Measurements from ENCODE around the gene KIF7. TPM values are rescaled to one million over a fixed set of nuclear protein-coding genes. Genes with fewer than 3 reads are reported as not detected.

The KIF7 gene
- total RNA-seq, 3 donors from 2014 or later (not counting 1 experiment from before 2014, with no cell fraction given) = 0.93 to 3.6 (median 1.6) TPM

DNA sequence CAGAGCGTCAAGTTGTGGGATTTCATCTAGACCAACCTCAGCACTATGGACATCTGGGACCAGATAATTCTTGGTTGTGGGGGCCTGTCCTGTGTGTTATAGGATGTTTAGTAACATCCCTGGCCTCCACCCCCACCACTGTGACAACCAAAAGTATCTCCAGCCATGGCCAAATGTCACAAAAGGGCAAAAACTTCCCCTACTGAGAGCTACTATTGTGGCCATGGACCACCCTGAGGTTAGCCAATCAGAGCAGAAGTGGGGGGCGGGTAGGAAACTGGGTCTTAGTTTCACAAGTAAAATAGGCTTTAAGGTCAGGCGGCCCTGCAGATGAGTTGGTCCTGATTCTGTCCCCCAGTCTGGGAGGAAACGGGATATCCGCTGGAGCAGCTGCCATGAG is 25.4 kb downstream of the KIF7 start:
- Mint-ChIP-seq H3K4me3 (no peak overlapping the region), H3K36me3 (no peaks in the 10 kb centered on the region), H3K9me3 (no peaks in the 10 kb centered on the region), H3K4me1 (no peaks in the 10 kb centered on the region), H3K27me3 (ENCODE audit: low read depth in 2 of 2) (no peaks in the 10 kb centered on the region), H3K27ac (no peak overlapping the region)
- Histone ChIP-seq H3K36me3 (ENCODE audit: control insufficient read depth, insufficient read depth, low read length) (no peaks in the 10 kb centered on the region), H3K27ac (ENCODE audit: low read length) (no peak overlapping the region), H3K9me3 (ENCODE audit: control insufficient read depth, insufficient read depth, low read length) (no peaks in the 10 kb centered on the region), H3K4me1 (ENCODE audit: control insufficient read depth, insufficient read depth, low read length) (no peaks in the 10 kb centered on the region), H3K4me3 (ENCODE audit: low read length) (no peak overlapping the region), H3K27me3 (ENCODE audit: control insufficient read depth, insufficient read depth, low read length) (no peaks in the 10 kb centered on the region)
- TF ChIP-seq, protein P1, sequence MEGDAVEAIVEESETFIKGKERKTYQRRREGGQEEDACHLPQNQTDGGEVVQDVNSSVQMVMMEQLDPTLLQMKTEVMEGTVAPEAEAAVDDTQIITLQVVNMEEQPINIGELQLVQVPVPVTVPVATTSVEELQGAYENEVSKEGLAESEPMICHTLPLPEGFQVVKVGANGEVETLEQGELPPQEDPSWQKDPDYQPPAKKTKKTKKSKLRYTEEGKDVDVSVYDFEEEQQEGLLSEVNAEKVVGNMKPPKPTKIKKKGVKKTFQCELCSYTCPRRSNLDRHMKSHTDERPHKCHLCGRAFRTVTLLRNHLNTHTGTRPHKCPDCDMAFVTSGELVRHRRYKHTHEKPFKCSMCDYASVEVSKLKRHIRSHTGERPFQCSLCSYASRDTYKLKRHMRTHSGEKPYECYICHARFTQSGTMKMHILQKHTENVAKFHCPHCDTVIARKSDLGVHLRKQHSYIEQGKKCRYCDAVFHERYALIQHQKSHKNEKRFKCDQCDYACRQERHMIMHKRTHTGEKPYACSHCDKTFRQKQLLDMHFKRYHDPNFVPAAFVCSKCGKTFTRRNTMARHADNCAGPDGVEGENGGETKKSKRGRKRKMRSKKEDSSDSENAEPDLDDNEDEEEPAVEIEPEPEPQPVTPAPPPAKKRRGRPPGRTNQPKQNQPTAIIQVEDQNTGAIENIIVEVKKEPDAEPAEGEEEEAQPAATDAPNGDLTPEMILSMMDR (IDR thresholded peaks at IDR 0.05) = no peak
- WGBS (ENCODE audit: insufficient coverage) = 89% methylated on average over 5 of the region's 5 CpGs
- intact Hi-C loops (cut with micrococcal nuclease) = no loop called here
- DNase-seq (no peak), ATAC-seq (no peak)

- no peaks in the 10 kb centered on the region for H3K4me1 ChIP-seq (ENCODE audit: control insufficient read depth, insufficient read depth, low read length)
- intact Hi-C loops (cut with micrococcal nuclease) = no loop called here
- no peaks in the 10 kb centered on the region for H3K36me3 ChIP-seq (ENCODE audit: control insufficient read depth, insufficient read depth, low read length)
- WGBS (ENCODE audit: insufficient coverage) = 93% methylated on average over 22 of the region's 30 CpGs
- Mint-ChIP-seq H3K4me1 (no peaks in the 10 kb centered on the region), H3K27me3 (ENCODE audit: low read depth in 2 of 2) (no peaks in the 10 kb centered on the region), H3K9me3 (no peaks in the 10 kb centered on the region), H3K36me3 (no peaks in the 10 kb centered on the region), H3K27ac (no peak overlapping the region), H3K4me3 (no peak overlapping the region)
- no peaks in the 10 kb centered on the region for H3K27me3 ChIP-seq (ENCODE audit: control insufficient read depth, insufficient read depth, low read length)
- H3K27ac ChIP-seq (ENCODE audit: low read length) = no peak overlapping the region
- H3K4me3 ChIP-seq (ENCODE audit: low read length) = no peak overlapping the region
- DNase-seq = no peak
- no peak for ATAC-seq
- TF ChIP-seq, protein P1 (IDR thresholded peaks at IDR 0.05) = no peak
- H3K9me3 ChIP-seq (ENCODE audit: control insufficient read depth, insufficient read depth, low read length) = no peaks in the 10 kb centered on the region
Measured at GRCh38 chr15:89628806-89629715, 26.2 kb downstream of the KIF7 start.

DNA sequence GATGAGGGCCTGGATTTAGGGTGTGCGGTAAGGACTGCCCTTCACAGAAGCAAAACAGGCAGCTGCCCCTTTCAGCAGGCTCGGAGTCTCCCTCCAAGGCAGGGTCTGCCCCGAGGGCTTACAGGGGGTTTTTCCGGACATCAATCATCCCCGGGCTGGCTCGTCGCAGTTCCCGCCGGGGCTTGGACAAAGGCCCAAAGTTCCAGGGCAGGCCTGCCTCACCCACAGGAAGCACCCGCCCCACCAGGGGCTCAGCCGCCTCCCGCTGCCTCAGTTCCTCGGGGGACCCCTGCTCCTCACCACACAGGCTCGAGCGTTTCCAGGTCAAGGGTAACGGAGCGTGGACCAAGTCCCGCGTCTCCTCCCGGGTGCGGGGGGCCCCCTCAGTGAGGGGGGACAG is 27.0 kb downstream of the KIF7 start:
- intact Hi-C loops (cut with micrococcal nuclease) = no loop called here
- WGBS (ENCODE audit: insufficient coverage) = 92% methylated on average over 21 of the region's 21 CpGs
- H3K27ac Mint-ChIP-seq = no peak overlapping the region
- TF ChIP-seq, protein P1 (IDR thresholded peaks at IDR 0.05) = no peak
- no peaks in the 10 kb centered on the region for H3K9me3 Mint-ChIP-seq
- Histone ChIP-seq H3K4me1 (ENCODE audit: control insufficient read depth, insufficient read depth, low read length) (no peaks in the 10 kb centered on the region), H3K36me3 (ENCODE audit: control insufficient read depth, insufficient read depth, low read length) (no peaks in the 10 kb centered on the region), H3K27me3 (ENCODE audit: control insufficient read depth, insufficient read depth, low read length) (no peaks in the 10 kb centered on the region), H3K9me3 (ENCODE audit: control insufficient read depth, insufficient read depth, low read length) (no peaks in the 10 kb centered on the region), H3K4me3 (ENCODE audit: low read length) (no peak overlapping the region), H3K27ac (ENCODE audit: low read length) (no peak overlapping the region)
- DNase-seq = no peak
- no peaks in the 10 kb centered on the region for H3K36me3 Mint-ChIP-seq
- H3K27me3 Mint-ChIP-seq (ENCODE audit: low read depth in 2 of 2) = no peaks in the 10 kb centered on the region
- no peaks in the 10 kb centered on the region for H3K4me1 Mint-ChIP-seq
- no peak overlapping the region for H3K4me3 Mint-ChIP-seq
- no peak for ATAC-seq

All from natural killer cell (primary cell).